GM19397 (cell line): ENCODE results near the gene ALG8.
"Not testable (repeated sequence)": the region's sequence is repeated elsewhere in the genome, so short reads cannot be mapped to it uniquely, and the experiment has no call there.

Source experiments
- ATAC-seq: cut with Tn5 transposase; IDR thresholded peaks from one replicate; pipeline ENCODE4 v1.9.1; 2021; ENCODE audit warnings: mild to moderate bottlenecking, moderate library complexity; ENCODE audit not compliant: unreplicated experiment

ALG8 gene

DNA sequence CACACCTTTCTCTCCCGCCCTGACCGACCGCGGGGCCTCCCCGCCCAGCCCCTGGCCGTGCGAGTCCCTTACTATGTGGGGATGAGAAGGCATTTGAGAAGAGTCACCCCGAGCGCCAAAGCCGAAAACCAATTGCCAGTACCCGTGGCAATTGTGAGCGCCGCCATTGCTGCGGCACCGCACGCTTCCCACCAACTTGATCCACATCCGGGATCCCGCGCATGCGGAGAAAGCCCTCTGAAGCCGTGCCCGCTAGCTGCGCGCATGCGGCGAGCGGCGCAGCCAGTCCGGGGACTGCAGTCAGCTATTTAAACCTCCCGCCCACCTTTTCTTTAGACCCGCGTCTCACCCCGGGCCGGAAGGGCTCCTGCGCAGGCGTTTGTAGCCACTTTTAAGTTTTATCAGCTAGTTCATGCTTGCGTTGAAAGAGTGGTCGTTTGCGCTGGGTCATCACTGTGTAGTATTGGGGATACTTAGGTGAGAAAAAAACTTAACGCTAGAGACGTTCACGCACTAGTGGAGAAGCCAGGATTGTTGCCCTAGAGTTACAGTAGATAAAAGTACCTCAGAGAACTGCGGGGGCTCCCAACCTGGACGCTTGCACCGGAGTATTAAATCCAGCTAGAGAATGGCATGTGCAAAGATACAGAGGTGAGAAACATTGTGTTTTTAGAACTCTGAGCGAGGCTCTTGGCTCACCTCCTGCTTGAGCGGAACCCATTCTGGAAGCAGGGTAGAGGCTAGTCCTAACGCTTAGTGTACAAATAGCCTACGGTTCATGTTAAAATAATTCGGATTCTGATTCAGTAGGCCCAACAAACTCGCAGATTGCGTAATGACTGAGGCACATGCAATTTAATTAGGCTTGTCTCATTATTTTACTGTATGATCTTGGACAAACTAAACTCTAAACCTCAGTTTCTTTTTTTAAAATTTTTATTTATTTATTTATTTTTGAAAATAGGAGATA is at the start of gene ALG8:
Gene ALG8, minus strand, starts transcription at position 205 of the 970 bp plus-strand sequence. Its CDS starts 38 bp downstream, at position 167.
- peak; percentile 90 for ATAC-seq

DNA sequence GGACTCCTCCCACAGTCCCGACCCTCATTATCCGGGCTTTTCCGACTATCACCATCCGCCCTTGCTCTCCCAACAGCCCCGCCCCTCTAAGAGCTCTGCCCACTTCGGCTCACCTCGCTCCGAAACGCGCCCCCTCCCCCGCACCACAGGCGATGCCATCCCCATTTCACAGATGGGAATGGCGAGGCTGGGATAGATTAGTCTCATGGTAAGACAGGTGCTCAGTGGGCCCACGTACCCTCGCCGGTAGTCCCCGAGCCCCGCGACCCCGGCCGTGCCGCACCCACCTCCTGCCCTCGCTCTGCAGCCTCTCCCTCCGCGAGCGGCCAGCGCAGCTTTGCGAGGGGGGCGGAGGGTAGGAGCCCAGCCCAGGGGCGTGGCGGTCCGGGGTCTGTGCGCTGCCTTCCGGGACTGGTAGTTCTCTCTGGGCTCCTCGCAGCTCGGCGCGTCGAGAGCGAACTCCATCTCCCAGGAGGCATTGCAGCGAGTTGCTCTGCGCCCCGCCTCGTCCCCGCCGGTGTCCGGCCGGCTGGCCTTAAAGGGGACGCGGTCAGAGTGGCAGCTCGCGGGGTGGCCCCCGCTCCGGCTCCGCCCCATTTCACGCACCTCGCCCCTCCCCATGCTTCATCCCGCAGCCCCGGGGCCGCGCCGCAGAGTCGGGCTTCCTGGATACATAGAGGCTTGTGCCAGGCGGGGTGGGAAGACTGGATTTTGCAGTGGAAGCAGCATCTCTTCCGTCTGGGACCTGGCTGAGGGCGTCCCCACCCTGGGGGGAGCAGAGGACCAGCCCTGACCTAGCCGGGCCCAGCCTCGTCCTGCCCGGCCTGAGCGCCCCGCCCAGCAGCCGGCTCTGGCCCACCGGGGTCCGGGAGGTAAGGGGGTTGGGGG is 49.1 kb upstream of the ALG8 start, which contains the start of the genes KCTD21 and USP35:
Gene KCTD21, minus strand, starts transcription at position 341 of the 888 bp plus-strand sequence. CDS start 14,072 bp downstream, outside the sequence.
Gene USP35, plus strand, starts transcription at position 634 of the 888 bp plus-strand sequence. CDS start 7,327 bp downstream, outside the sequence.
- peak; percentile 97 for ATAC-seq

DNA sequence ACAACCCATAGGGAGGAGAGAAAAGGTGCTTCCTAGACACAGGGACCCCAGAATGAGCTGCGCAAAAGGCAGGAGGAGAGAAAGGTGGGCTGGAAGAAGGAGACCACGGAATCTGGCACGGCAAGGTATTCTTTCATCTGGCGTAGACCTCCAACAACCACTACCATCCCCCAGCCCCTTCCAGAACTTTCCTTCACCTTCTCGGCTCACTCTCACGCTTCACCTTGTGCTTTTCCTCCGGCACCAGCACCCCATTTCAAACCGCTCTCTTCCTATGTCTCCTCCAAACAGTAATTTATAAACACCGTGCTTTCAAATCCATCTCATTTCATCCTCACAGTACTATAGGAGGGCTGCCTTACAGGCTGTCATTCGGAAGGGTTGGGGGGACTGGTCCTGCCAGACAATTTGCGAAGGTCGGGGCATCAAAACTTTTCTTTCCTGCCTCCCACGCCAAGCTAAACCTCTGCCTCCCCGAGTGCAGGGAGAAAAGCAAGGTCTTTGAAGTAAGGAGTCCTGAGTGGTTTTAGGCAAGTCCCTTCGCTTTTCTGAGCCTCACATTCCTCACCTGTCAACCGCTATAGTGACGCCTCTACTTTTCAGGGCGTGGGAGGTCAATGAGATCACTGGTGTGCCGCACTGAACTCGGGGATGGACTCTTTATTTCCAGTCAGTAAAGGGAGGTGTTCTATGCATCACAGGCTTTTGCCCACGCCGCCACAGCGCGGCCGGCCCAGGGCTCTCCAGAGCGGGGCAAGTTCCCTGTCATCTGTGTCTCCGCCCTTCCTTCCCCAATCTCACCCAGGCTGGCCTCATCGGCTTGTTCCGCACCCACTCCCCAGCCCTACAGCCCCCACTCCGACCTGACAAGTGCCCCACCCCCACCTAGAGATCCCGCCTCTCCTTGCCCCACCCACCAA is 48.2 kb upstream of the ALG8 start:
- peak; percentile 6 for ATAC-seq

DNA sequence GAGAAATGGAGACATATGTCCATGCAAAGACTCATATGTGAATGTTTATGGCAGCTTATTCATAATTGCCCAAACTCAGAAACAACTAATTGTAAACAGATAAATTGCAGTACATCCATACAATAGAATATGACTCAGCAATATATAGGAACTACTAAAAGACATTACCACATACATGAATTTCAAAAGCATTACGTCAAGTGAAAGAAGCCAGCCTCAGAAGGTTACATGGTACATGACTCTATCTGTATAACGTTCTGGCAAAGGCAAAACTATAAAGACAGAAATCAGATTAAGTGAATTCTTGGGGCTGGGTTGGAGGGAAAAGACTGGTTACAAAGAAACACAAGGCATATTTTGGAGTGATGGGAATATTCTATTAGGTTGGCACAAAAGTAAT is 41.8 kb upstream of the ALG8 start:
- ATAC-seq, result no peak

DNA sequence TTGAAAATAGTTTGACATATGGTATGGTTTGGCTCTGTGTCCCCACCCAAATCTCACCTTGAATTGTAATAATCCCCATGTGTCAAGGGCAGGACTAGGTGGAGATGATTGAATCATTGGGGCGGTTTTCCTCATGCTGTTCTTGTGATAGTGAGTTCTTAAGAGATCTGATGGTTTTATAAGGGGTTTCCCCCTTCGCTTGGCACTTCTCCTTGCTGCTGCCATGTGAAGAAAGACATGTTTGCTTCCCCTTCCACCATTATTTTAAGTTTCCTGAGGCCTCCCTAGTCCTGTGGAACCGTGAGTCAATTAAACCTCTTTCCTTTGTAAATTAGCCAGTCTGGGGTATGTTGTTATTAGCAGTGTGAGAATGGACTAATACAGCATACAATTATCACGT is 41.3 kb upstream of the ALG8 start:
- no peak for ATAC-seq

DNA sequence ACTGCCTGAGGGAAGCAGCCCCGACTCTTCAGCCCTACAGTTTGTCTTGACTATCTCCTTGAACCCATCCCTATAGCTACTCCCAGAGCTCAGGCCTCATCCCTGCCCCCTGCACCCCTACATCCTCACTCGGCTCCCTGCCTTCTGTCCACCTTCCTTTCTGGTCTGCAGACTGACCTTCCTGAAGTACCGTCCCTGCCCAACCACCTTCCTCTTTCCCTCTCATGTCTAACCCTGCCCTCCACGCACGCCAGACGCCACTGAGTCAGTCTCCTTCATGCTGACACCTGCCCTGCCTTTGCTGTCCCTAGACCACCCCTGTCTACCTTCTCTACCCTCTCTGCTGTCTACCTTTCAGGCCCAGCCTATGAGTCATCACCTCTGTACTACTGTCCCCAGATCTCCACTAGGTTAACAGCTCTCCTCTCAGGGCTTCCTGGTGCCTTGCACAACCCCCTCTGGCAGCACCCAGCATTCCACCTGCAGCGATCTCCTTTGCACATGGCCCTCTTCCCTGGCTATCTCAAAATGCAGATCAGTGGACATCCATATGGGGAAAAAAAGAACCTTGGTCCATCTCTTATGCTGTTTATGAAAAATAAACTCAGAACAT is 40.1 kb upstream of the ALG8 start:
- no peak for ATAC-seq

DNA sequence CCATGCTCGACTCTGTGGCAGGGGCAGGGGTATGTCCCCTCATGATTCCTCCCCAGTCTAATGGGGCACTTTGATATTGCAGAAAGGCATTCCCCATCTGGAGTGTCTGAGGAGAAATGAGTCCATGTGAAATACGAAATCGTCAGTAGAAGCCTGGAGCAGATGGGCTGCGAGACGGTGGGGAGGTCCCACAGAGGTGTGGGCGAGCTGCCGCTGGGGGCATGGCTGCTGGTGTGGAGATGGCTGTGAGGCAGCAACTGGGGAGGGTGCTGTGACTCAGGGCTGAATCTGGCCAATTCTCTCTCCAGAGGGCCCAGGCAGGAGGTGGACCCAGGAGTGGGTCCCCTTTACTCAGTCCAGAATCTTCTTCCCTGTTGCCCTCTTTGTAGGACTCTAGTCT is 37.8 kb upstream of the ALG8 start:
- no peak for ATAC-seq

DNA sequence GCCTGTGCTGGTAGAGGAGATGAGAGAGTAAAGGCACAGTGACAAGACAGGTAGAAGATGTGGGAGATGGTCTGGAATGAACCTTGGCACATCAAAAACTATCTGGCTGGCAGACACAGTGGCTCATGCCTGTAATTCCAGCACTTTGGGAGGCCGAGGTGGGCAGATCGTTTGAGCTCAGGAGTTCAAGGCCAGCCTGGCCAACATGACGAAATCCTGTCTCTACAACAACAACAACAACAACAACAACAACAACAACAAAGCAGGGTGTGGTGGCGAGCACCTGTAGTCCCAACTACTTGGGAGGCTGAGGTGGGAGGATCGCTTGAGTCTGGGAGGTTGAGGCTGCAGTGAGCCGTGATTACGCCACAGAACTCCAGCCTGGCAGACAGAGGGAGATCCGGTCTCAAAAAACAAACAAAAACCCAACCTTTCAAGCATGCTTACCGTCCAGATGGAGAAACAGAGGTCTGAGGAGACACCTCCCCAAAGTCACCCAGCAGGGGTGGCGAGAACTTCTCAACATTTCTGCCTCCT is 37.2 kb upstream of the ALG8 start:
- no peak for ATAC-seq

DNA sequence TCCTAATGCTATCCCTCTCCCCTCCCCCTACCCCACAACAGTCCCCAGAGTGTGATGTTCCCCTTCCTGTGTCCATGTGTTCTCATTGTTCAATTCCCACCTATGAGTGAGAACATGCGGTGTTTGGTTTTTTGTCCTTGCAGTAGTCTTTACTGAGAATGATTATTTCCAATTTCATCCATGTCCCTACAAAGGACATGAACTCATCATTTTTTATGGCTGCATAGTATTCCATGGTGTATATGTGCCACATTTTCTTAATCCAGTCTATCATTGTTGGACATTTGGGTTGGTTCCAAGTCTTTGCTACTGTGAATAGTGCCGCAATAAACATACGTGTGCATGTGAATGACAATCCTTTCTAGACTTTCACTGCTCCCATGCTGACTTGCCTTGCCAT is 36.4 kb upstream of the ALG8 start:
- not testable (repeated sequence) for ATAC-seq

DNA sequence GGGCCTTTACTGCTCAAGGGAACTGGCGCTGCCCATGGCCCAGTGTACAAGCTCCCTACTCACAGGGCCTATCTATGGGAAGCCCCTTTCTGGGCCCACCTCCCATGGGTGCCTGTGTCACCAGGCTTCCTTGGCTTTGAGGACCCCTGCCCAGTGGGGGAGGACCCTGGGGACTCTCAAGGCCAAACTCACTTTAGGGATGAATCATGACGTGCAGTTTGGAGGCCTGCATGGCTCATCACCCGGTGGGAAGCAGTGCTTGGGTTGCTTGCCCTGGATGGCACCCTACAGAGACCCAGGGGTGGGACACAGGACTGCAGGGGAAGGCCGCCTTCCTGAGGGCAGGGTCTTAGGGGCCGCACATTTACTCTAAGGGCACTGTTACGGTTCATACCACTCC is 32.5 kb upstream of the ALG8 start:
- no peak for ATAC-seq

DNA sequence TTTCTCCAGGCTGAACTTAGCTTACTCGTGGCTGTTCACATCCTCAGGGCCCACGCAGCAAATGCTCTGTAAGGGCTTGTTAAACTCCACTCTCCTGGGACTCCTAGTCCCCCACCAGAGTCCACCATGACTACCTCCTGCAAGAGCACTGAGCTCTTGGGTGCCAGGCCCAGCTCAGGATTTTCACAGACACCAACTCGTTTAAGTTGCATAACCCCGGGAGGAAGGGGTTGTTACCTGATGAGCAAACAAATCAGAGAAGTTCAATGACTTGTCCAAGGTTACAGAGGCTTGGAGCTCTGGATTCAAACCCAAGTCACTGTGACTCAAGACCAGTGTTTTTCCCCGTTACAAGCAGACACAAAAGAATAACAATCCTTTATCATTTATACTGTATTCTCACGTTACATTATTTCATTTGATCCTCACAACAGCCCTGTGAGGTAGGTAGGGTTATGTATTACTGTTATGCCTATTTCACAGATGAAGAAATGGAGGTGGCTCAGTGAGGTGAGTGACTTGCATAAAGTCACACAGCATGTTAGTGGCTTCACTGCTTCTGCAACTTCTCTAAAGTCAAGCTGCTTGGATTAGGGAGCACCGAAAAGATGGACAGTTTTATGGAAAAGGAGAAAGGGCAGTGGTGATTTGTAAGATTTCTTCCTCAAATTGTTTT is 31.6 kb upstream of the ALG8 start:
- ATAC-seq, result no peak

DNA sequence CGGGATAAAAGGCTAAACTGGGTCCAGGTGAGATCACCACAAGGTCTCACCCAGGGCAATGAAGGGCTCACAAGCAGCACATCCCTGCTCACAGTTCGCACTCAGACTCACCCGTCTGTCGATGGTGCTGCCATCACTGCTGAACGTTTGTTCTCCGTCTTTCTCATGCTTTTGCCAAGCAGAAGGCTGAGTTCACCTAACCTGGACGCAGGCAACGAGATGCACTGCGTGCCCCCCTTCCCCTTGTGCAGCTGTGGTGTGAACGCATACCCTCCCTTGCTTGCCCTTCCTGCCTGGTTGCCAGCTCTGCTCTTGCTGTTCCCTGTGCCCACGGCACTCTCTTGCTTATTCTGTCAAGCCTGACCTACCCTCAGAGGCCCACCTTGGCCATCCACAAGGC is 31.0 kb upstream of the ALG8 start:
- no peak for ATAC-seq

DNA sequence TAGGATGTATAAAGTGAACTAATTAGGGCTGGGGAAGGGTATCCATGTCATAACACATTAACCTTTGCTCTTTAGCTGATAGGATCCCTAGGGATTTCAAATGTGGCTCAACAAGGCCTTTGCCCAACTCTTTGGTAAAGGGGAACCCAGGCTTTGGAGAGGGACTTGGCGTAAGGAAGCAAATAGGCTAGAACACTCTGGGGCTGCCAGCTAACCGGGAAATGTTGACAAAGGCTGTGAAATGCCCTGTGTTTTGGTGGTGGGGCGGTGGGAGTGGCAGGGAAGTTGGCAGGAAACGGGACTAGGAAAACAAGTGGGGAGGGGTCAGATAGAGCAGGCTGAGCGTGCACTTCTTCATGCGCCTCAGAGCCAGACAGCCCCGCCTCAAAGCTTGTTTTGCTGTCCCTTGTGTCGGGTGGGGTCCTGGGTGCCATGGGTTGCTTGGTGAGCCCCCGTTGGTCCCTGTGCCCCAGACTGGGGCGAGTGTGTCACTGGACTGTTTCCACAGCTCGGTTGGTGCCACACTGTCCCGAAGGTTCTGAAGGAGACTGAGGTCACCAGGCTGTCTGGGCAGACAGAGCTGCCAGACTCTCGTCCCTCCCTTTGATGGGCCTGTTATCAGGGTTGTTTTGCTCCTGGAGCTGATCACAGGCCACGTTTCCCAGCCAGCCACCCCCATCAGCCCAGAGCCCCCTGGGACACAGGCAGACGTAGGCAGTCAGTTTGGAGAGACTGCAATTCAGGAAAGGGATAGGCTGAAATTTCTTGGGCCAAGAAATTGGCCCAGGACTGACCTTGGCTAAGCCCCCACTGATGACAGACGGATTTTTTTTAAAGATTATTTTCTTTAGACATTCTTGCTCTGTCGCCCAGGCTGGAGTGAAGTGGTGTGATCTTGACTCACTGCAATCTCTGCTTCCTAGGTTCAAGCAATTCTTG is 29.4 kb upstream of the ALG8 start:
- no peak for ATAC-seq

DNA sequence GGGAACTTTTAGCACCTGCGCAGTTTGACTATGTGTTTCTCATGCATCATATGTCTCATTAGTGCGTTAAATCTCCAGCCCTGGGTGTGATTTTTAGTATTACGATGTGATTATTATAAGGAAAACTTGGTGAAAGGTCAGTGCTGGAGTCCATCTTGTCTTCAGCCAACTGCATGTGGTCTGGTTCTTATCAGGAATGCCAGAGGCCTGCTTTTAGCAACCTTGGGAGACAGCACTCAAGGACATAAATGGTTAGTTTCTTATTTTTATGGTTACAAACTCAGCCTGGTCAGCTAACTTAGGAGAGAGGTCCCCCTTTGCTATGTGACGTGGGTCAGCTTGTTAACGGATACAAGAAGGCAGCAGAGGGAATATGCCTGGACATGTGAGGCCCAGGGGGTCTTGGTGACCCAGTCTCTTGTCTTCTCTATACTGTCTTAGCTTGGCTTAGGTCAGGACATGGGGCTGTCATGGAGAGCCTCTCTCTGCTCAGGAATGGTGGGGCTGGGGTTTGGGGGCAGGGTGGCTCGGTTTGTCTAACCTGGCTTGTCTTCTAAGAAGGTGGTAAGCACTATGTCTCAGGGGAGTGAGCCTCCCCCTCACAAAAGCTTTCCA is 27.5 kb upstream of the ALG8 start:
- ATAC-seq, result no peak

DNA sequence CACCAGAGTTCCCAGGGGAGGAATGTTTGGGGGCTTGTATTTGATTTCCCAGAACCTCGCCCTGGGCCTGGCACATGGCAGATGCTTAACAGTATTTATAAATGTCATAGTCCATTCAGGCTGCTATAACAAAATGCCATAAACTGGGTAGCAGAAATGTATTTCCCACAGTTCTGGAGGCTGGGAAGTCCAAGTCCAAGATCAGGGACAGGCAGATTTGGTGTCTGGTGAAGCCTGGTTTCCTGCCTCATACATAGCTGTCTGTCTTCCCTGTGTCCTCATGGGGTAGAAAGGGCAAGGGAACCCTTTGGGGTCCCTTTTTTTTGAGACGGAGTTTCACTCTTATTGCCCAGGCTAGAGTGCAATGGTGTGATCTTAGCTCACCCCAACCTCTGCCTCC is 25.0 kb upstream of the ALG8 start:
- ATAC-seq, result no peak

DNA sequence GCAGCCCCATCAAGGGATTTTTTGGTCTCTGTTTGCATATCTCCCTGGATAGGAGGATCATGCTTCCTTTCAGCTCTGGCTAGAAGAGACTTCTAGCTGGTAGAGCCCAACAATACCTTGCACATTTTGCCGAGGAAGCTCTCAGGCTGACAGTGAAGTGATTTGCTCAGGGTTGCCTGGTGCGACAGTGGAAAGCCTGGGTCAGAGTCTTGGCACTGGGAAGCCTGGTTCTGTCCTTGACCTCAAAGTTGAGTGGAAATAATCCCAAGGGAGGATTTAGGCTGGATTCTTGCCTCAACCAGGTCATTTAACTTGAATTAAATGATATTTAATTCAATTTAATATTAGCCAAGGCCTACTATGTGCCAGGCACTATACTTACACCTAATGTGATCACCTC is 24.4 kb upstream of the ALG8 start:
- no peak for ATAC-seq

DNA sequence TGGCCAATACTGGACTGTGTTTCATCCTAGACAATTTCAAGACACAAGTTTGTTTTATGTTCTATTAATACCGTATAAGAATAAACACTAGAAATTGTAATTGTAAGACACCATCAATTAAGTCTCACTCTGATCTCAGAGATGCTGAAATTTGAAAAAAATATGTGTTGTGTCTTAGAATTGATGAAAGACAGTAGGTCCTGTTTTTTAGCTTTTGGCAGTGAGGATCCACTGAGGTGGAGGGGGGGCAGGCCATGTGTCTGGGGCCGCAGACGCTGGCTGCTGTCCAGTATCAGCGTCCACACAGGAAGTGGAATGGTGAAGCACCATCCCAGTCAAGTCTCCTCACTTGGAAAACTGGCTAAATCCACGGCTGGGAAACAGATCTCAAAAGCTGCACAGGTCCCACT is 22.5 kb upstream of the ALG8 start:
- ATAC-seq, result no peak

DNA sequence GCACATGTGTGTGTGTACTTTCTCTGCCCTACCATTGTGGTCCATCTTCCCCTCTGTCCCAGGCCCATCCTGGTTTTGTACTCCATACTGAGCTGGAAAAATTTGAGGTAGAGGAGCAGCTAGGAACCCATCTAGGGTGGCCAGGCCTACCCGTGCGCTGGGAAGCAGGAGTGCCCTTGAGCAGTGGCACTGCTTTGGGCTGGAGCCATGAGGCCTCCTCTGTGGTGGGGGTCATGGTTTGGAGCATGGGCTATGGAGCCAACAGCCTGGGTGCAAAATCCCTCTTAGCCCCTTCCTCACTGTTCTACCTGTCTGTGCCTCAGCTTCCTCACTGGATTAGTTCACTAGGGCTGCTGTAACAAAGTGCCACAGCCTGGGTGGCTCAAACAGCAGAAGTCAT is 21.9 kb upstream of the ALG8 start:
- no peak for ATAC-seq
